DMS53 treated with DMSO at 0.1 percent for 48 hours (cell line): ENCODE data around the gene PLIN4.
A peak's percentile ranks its signal among the peaks of the same experiment; 100 is the strongest.
"Not testable (repeated sequence)": the region's sequence is repeated elsewhere in the genome, so short reads cannot be mapped to it uniquely, and the experiment has no call there.

Experiments used
- DNase-seq: peaks from one replicate; lab custom pipeline; 2025; ENCODE audit not compliant: unreplicated experiment; lab: John Stamatoyannopoulos, UW

PLIN4 gene

GRCh38 chr19:4548238-4548584 is 29.9 kb upstream of the PLIN4 start:
- DNase-seq: no peak

- no peak for DNase-seq
These were observed 29.3 kb upstream of the PLIN4 start for GRCh38 chr19:4547303-4548237.

GRCh38 chr19:4543842-4544647 is 25.8 kb upstream of the PLIN4 start:
- no peak for DNase-seq

GRCh38 chr19:4542896-4543841 is 24.9 kb upstream of the PLIN4 start:
- DNase-seq: no peak

- not testable (repeated sequence) for DNase-seq
These were observed 23.5 kb upstream of the PLIN4 start for GRCh38 chr19:4541806-4542145.

GRCh38 chr19:4541114-4541805 is 23.0 kb upstream of the PLIN4 start:
- no peak for DNase-seq

- DNase-seq: no peak
These were observed 21.7 kb upstream of the PLIN4 start, which contains the start of gene LRG1 for GRCh38 chr19:4539693-4540581. Gene LRG1 (minus strand): TSS chr19:4540036. CDS start chr19:4540013, 23 bp downstream.

- no peak for DNase-seq
These were observed 20.9 kb upstream of the PLIN4 start for GRCh38 chr19:4539169-4539692.

GRCh38 chr19:4538601-4538954 is 20.3 kb upstream of the PLIN4 start:
- DNase-seq: no peak

GRCh38 chr19:4537953-4538600 is 19.8 kb upstream of the PLIN4 start:
- no peak for DNase-seq

- DNase-seq: no peak
These were observed 18.5 kb upstream of the PLIN4 start for GRCh38 chr19:4536798-4537197.

- peak; percentile 62 for DNase-seq
These were observed 16.8 kb upstream of the PLIN4 start, which contains the start of gene PLIN5 for GRCh38 chr19:4534836-4535658. Gene PLIN5 (minus strand): TSS chr19:4535224. CDS start chr19:4534074, 1,150 bp downstream.

GRCh38 chr19:4533835-4534424 is 15.6 kb upstream of the PLIN4 start:
- no peak for DNase-seq

- DNase-seq: no peak
These were observed 15.0 kb upstream of the PLIN4 start for GRCh38 chr19:4533334-4533733.

- DNase-seq: peak; percentile 4
These were observed 13.4 kb upstream of the PLIN4 start for GRCh38 chr19:4531562-4532165.

GRCh38 chr19:4529924-4530522 is 11.7 kb upstream of the PLIN4 start:
- no peak for DNase-seq

- DNase-seq: no peak
These were observed 10.6 kb upstream of the PLIN4 start for GRCh38 chr19:4528843-4529242.
